EH (cell line): ENCODE results near the gene NLRX1.
"Not testable (repeated sequence)": the region's sequence is repeated elsewhere in the genome, so short reads cannot be mapped to it uniquely, and the experiment has no call there.

Experiments
- DNase-seq: peaks from one replicate; pipeline ENCODE4 v3.0.0-alpha.2; 2015; ENCODE audit warnings: low read depth

Gene NLRX1

GRCh38 chr11:119154178-119154577 is 14.3 kb upstream of the NLRX1 start:
- no peak for DNase-seq

- peak; percentile 37 for DNase-seq
These were observed 12.6 kb upstream of the NLRX1 start for GRCh38 chr11:119155733-119156492.

GRCh38 chr11:119156496-119156895 is 12.0 kb upstream of the NLRX1 start:
- no peak for DNase-seq

GRCh38 chr11:119157063-119157462 is 11.5 kb upstream of the NLRX1 start:
- no peak for DNase-seq

- DNase-seq, result no peak
These were observed 10.1 kb upstream of the NLRX1 start for GRCh38 chr11:119158467-119158866.

GRCh38 chr11:119160151-119160550 is 8.4 kb upstream of the NLRX1 start:
- DNase-seq, result no peak

- no peak for DNase-seq
These were observed 6.7 kb upstream of the NLRX1 start for GRCh38 chr11:119161871-119162270.

- DNase-seq, result peak; percentile 75
These were observed 2.0 kb upstream of the NLRX1 start for GRCh38 chr11:119166368-119167076.

GRCh38 chr11:119167077-119167458 is 1.5 kb upstream of the NLRX1 start:
- not testable (repeated sequence) for DNase-seq

- no peak for DNase-seq
These were observed 592 bp upstream of the NLRX1 start for GRCh38 chr11:119167933-119168332.

- peak; percentile 65 for DNase-seq
These were observed 776 bp downstream of the NLRX1 start for GRCh38 chr11:119169282-119169719.

GRCh38 chr11:119172513-119172912 is 4.0 kb downstream of the NLRX1 start:
- DNase-seq, result peak; percentile 36

- DNase-seq, result no peak
These were observed 4.9 kb downstream of the NLRX1 start for GRCh38 chr11:119173453-119173852.

GRCh38 chr11:119175493-119176077 is 7.1 kb downstream of the NLRX1 start:
- peak; percentile 48 for DNase-seq

- peak; percentile 48 for DNase-seq
These were observed 9.7 kb downstream of the NLRX1 start for GRCh38 chr11:119178166-119178680.

- DNase-seq, result no peak
These were observed 10.8 kb downstream of the NLRX1 start for GRCh38 chr11:119179342-119179741.

GRCh38 chr11:119179983-119180382 is 11.5 kb downstream of the NLRX1 start:
- DNase-seq, result no peak

GRCh38 chr11:119180729-119181676 is 12.5 kb downstream of the NLRX1 start:
- no peak for DNase-seq

- DNase-seq, result no peak
These were observed 13.3 kb downstream of the NLRX1 start for GRCh38 chr11:119181677-119182412.

- not testable (repeated sequence) for DNase-seq
These were observed 15.9 kb downstream of the NLRX1 start for GRCh38 chr11:119184399-119184798.
